CD4-positive, CD25-positive, alpha-beta regulatory T cell (primary cell): ENCODE measurements around the gene OFD1. TPM values are rescaled to one million over a fixed set of nuclear protein-coding genes. Genes with fewer than 3 reads are reported as not detected.
A peak's percentile ranks its signal among the peaks of the same experiment; 100 is the strongest.

ENCODE experiments used
- ATAC-seq, 2 donors: fragments of 150-1000 bp; cut with Tn5 transposase; one replicate each; pipeline ENCODE4 v1.10.0; 2021; ENCODE audit warnings: low read depth in 2 of 2, moderate number of reproducible peaks in 2 of 2, moderate library complexity in 1 of 2
- DNase-seq, 3 donors: peaks; one replicate each; pipeline versions ENCODE4 v3.0.0 to v3.0.0-alpha.2; 2012 to 2022; ENCODE audit warnings: mixed read lengths in 1 of 3
- H3K27ac ChIP-seq: one replicate; pipeline ENCODE4 v1.7.0; 2013; ENCODE audit warnings: mild to moderate bottlenecking, low read length; ENCODE audit not compliant: insufficient read depth, poor library complexity, severe bottlenecking
- H3K27me3 ChIP-seq: one replicate; pipeline ENCODE4 v1.7.0; 2013; ENCODE audit warnings: low read length; ENCODE audit not compliant: control insufficient read depth, insufficient read depth
- H3K36me3 ChIP-seq: one replicate; pipeline ENCODE4 v1.7.0; 2013; ENCODE audit warnings: mild to moderate bottlenecking, low read length, moderate library complexity; ENCODE audit not compliant: control insufficient read depth, insufficient read depth
- H3K4me1 ChIP-seq: 2 replicates; pipeline ENCODE4 v1.7.0; 2013; ENCODE audit warnings: mild to moderate bottlenecking, low read length; ENCODE audit not compliant: insufficient read depth, control insufficient read depth, poor library complexity, severe bottlenecking
- H3K4me3 ChIP-seq: one replicate; pipeline ENCODE4 v1.7.0; 2013; ENCODE audit warnings: low read depth, mild to moderate bottlenecking, low read length, moderate library complexity
- H3K9me3 ChIP-seq, 2 experiments: 1 replicate in 1 of 2; 2 replicates in 1 of 2; pipeline ENCODE4 v1.7.0; 2013; ENCODE audit warnings: low read length in 2 of 2, mild to moderate bottlenecking in 1 of 2, moderate library complexity in 1 of 2; ENCODE audit not compliant: control insufficient read depth in 2 of 2
- H3K27ac Mint-ChIP-seq, 3 donors: one replicate each; pipeline ENCODE4 v1.8.0; 2020 to 2022; ENCODE audit warnings: mild to moderate bottlenecking in 3 of 3, mixed read lengths in 3 of 3, moderate library complexity in 2 of 3
- H3K27me3 Mint-ChIP-seq: one replicate; pipeline ENCODE4 v1.8.0; 2022; ENCODE audit warnings: mild to moderate bottlenecking, mixed read lengths
- H3K36me3 Mint-ChIP-seq: one replicate; pipeline ENCODE4 v1.8.0; 2020; ENCODE audit warnings: mixed read lengths
- H3K4me1 Mint-ChIP-seq, 4 donors: one replicate each; pipeline ENCODE4 v1.8.0; 2020 to 2022; ENCODE audit warnings: mixed read lengths in 4 of 4, mild to moderate bottlenecking in 1 of 4
- H3K4me3 Mint-ChIP-seq, 4 donors: one replicate each; pipeline ENCODE4 v1.8.0; 2020 to 2022; ENCODE audit warnings: mild to moderate bottlenecking in 4 of 4, mixed read lengths in 4 of 4, moderate library complexity in 3 of 4
- H3K9me3 Mint-ChIP-seq, 7 donors: one replicate each; pipeline ENCODE4 v1.8.0; 2020 to 2022; ENCODE audit warnings: mixed read lengths in 7 of 7, mild to moderate bottlenecking in 3 of 7, moderate library complexity in 2 of 7
- polyA plus RNA-seq, 4 donors: library from polyadenylated mRNA; unstranded; fragments of 300-500 nt; fragmentation: Illumina TruSeq; gene quantifications; one replicate each; pipeline ENCODE4 v1.2.3, GENCODE V29; 2021
- total RNA-seq: library from RNA; stranded (reverse); gene quantifications from one replicate; pipeline ENCODE4 v1.2.3, GENCODE V29; 2022

The OFD1 gene
- total and polyA plus RNA-seq, 5 donors from 2014 or later: 26.9 to 79.9 (median 34.5) TPM

GRCh38 chrX:13780868-13781427, 46.4 kb downstream of the OFD1 start:
- Mint-ChIP-seq H3K4me3 (no peak overlapping the region), H3K27ac (no peak overlapping the region)

DNA sequence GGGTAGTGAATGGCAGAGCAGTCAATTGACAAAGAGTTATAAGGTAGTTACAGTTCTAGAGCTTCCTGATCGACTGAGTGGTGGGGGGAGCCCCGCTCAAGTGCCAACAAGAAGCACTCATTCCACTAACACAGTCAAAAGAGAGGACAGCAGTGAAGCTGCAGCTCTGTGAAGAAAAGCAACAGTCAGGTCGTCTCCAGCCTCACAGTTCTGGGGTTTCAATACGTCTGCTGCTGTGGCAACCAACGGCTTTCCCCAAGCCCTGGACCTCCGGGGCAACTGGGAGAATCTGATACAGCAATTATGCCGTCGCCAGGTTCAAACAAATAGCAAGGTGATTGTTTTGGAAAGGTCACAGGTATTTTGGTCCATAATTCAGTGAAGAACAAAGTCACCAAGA, 51.5 kb downstream of the OFD1 start:
- no peaks in the 10 kb centered on the region for H3K4me1 ChIP-seq
- DNase-seq: no peak
- no peaks in the 10 kb centered on the region for H3K27me3 ChIP-seq
- Mint-ChIP-seq H3K4me1 (no peaks in the 10 kb centered on the region), H3K27me3 (peaks cover 4% of the 10 kb centered on the region), H3K9me3 (no peaks in the 10 kb centered on the region), H3K4me3 (no peak overlapping the region), H3K36me3 (no peaks in the 10 kb centered on the region), H3K27ac (peak overlapping the region in 1 of 3 donors; percentile 36)
- no peak overlapping the region for H3K27ac ChIP-seq
- no peak for ATAC-seq
- no peaks in the 10 kb centered on the region for H3K9me3 ChIP-seq
- H3K4me3 ChIP-seq: no peak overlapping the region
- H3K36me3 ChIP-seq: no peaks in the 10 kb centered on the region

More at GRCh38 chrX:13780868-13781427, 46.4 kb downstream of the OFD1 start:
- no peaks in the 10 kb centered on the region for H3K4me1 Mint-ChIP-seq
- Histone ChIP-seq H3K9me3 (no peaks in the 10 kb centered on the region), H3K4me1 (no peaks in the 10 kb centered on the region), H3K36me3 (peaks cover under 1% of the 10 kb centered on the region), H3K27ac (no peak overlapping the region), H3K4me3 (no peak overlapping the region), H3K27me3 (no peaks in the 10 kb centered on the region)
- ATAC-seq (no peak), DNase-seq (no peak)
- H3K36me3 Mint-ChIP-seq: no peaks in the 10 kb centered on the region
- H3K9me3 Mint-ChIP-seq: no peaks in the 10 kb centered on the region
- no peaks in the 10 kb centered on the region for H3K27me3 Mint-ChIP-seq

- Mint-ChIP-seq H3K4me1 (no peaks in the 10 kb centered on the region), H3K4me3 (no peak overlapping the region), H3K27me3 (peaks cover 4% of the 10 kb centered on the region), H3K27ac (no peak overlapping the region), H3K9me3 (no peaks in the 10 kb centered on the region), H3K36me3 (no peaks in the 10 kb centered on the region)
- DNase-seq (no peak), ATAC-seq (no peak)
- H3K36me3 ChIP-seq: no peaks in the 10 kb centered on the region
- no peak overlapping the region for H3K27ac ChIP-seq
- no peaks in the 10 kb centered on the region for H3K4me1 ChIP-seq
- no peaks in the 10 kb centered on the region for H3K9me3 ChIP-seq
- H3K27me3 ChIP-seq: no peaks in the 10 kb centered on the region
- H3K4me3 ChIP-seq: no peak overlapping the region
Measured at GRCh38 chrX:13790206-13791131, 55.9 kb downstream of the OFD1 start.

DNA sequence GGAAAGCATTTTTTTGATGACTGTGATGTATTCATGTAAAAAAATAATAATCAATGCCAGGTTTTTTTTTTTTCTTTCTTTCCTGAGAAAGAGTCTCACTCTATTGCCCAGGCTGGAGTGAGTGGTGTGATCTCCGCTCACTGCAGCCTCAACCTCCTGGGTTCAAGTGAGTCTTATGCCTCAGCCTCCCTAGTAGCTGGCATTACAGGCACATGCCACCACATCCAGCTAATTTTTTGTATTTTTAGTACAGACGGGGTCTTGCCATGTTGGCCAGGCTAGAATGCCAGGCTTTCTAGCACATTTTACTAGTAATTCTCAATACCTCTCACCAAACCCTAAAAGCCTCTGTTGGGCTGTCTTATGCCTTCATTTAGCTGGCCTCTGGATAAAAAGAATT, 56.6 kb downstream of the OFD1 start:
- no peak overlapping the region for H3K27ac Mint-ChIP-seq
- H3K36me3 Mint-ChIP-seq: no peaks in the 10 kb centered on the region
- no peak overlapping the region for H3K4me3 ChIP-seq
- no peaks in the 10 kb centered on the region for H3K9me3 Mint-ChIP-seq
- peaks cover 4% of the 10 kb centered on the region for H3K27me3 Mint-ChIP-seq
- H3K27ac ChIP-seq: no peak overlapping the region
- H3K36me3 ChIP-seq: no peaks in the 10 kb centered on the region
- no peaks in the 10 kb centered on the region for H3K4me1 Mint-ChIP-seq
- no peaks in the 10 kb centered on the region for H3K9me3 ChIP-seq
- ATAC-seq (no peak), DNase-seq (no peak)
- no peaks in the 10 kb centered on the region for H3K4me1 ChIP-seq
- H3K27me3 ChIP-seq: no peaks in the 10 kb centered on the region
- no peak overlapping the region for H3K4me3 Mint-ChIP-seq

- H3K36me3 ChIP-seq: no peaks in the 10 kb centered on the region
- ATAC-seq: no peak
Measured at GRCh38 chrX:13791559-13791958, 57.0 kb downstream of the OFD1 start.

DNA sequence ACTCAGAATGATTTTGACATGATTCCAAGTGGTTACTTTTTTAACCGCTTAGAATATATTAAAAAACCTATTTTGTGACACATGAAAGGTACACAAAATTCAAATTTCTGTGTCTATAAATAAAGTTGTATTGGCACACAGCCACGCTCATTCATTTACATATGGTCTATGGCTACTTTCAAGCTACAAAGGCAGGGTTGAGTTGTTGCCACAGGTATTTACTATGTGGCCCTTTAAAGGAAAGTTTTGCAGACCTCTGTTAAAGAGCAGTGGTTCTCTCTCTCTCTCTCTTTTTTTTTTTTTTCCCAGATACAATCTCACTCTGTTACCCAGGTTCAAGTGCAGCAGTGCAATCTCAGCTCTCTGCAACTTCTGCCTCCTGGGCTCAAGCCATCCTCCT, 59.3 kb downstream of the OFD1 start:
- Histone ChIP-seq H3K27me3 (no peaks in the 10 kb centered on the region), H3K36me3 (no peaks in the 10 kb centered on the region), H3K27ac (no peak overlapping the region), H3K4me3 (no peak overlapping the region), H3K9me3 (no peaks in the 10 kb centered on the region), H3K4me1 (no peaks in the 10 kb centered on the region)
- Mint-ChIP-seq H3K27ac (no peak overlapping the region), H3K4me1 (no peaks in the 10 kb centered on the region), H3K36me3 (no peaks in the 10 kb centered on the region), H3K9me3 (peaks cover 0 to 4% (median 0%) of the 10 kb centered on the region in 7 donors), H3K4me3 (no peak overlapping the region), H3K27me3 (peaks cover 4% of the 10 kb centered on the region)
- no peak for DNase-seq
- no peak for ATAC-seq

More at GRCh38 chrX:13791559-13791958, 57.0 kb downstream of the OFD1 start:
- Mint-ChIP-seq H3K4me3 (no peak overlapping the region), H3K36me3 (no peaks in the 10 kb centered on the region), H3K27ac (no peak overlapping the region), H3K4me1 (no peaks in the 10 kb centered on the region), H3K27me3 (peaks cover 4% of the 10 kb centered on the region), H3K9me3 (no peaks in the 10 kb centered on the region)
- DNase-seq: no peak
- no peak overlapping the region for H3K27ac ChIP-seq
- H3K27me3 ChIP-seq: no peaks in the 10 kb centered on the region
- no peak overlapping the region for H3K4me3 ChIP-seq
- no peaks in the 10 kb centered on the region for H3K9me3 ChIP-seq
- no peaks in the 10 kb centered on the region for H3K4me1 ChIP-seq

DNA sequence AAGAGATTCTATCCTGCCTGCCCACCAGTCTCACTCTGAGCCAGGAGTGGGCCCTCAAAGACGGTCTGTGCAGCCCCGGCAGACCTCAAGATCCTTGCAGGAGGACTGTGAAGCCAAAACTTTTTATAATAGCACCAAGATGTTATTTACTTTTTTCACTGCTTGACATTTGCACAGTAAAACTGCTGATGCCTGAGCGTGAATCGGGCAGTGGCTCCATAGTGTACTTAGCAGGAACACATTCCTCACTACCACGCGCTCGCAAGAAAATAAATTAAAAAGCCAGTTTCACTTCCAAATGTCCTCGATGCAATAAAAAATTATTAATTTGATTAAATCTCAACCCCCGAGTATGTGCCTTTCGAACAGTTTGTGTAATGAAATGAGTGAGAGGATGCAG, 59.9 kb downstream of the OFD1 start:
- Mint-ChIP-seq H3K4me1 (no peaks in the 10 kb centered on the region), H3K9me3 (peaks cover 0 to 4% (median 0%) of the 10 kb centered on the region in 7 donors), H3K27me3 (peaks cover 4% of the 10 kb centered on the region), H3K27ac (no peak overlapping the region), H3K36me3 (no peaks in the 10 kb centered on the region), H3K4me3 (no peak overlapping the region)
- Histone ChIP-seq H3K27me3 (no peaks in the 10 kb centered on the region), H3K36me3 (no peaks in the 10 kb centered on the region), H3K27ac (no peak overlapping the region), H3K9me3 (no peaks in the 10 kb centered on the region), H3K4me1 (no peaks in the 10 kb centered on the region), H3K4me3 (no peak overlapping the region)
- no peak for DNase-seq
- ATAC-seq: no peak
